HG02885 (cell line): Measurements from ENCODE around the gene CIAO3.
"Not testable (repeated sequence)": the region's sequence is repeated elsewhere in the genome, so short reads cannot be mapped to it uniquely, and the experiment has no call there.

Experiments
- ATAC-seq: cut with Tn5 transposase; IDR thresholded peaks from one replicate; pipeline ENCODE4 v1.9.1; 2021; ENCODE audit warnings: mild to moderate bottlenecking; ENCODE audit not compliant: unreplicated experiment, poor library complexity

The CIAO3 gene

DNA sequence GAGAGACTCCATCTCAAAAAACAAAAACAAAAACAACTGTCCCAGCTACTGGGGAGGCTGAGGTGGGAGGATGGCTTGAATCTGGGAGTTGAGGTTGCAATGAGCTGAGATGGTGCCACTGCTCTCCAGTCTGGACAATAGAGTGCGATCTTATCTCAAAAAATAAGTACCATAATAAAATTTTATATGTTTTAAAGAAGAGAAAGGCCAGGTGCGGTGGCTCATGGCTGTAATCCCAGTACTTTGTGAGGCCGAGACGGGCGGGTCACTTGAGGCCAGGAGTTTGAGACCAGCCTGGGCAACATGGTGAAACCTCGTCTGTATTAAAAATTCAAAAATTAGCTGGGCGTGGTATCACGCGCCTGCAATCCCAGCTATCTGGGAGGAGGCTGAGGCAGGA is 36.0 kb upstream of the CIAO3 start:
- no peak for ATAC-seq

DNA sequence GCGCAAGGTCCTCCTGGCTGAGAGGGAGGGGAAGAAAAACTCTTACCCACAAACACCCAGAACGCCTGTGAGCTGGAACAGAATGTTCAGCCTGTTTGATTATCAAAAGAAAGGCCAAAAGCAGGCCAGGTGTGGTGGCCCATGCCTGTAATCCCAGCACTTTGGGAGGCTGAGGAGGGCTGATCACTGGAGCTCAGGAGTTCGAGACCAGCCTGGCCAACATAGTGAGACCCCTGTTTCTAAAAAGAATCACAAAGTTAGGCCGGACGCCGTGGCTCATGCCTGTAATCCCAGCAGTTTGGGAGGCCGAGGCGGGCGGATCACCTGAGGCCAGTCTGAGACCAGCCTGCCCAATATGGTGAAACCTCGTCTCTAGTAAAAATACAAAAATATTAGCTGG is 35.5 kb upstream of the CIAO3 start:
- ATAC-seq, result not testable (repeated sequence)

- no peak for ATAC-seq
Observed at GRCh38 chr16:775236-775796, 34.5 kb upstream of the CIAO3 start.

- ATAC-seq, result no peak
Observed at GRCh38 chr16:774086-775001, 33.5 kb upstream of the CIAO3 start.

DNA sequence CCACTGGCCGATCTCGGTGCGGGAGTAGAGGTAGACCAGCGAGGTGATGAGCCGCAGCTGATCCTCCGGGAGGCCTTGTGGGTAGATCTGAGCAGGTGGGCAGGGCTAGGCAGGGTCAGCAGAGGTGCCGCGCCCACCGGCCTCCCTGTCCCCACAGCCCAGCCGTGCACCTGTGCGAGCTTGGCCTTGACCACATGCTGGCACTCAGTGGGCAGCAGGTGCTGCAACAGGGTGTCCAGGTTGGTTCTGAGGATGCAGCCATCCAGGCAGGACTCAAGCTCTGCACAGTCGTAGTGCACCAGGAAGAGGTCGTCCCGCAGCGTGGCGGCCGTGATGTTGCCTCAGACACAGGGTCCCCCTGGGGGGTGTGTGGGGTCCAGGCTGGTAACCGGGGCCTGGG is 32.2 kb upstream of the CIAO3 start:
- ATAC-seq, result no peak

- no peak for ATAC-seq
Observed at GRCh38 chr16:770411-770810, 29.6 kb upstream of the CIAO3 start.

- ATAC-seq, result no peak
Observed at GRCh38 chr16:769934-770333, 29.1 kb upstream of the CIAO3 start.

- ATAC-seq, result no peak
Observed at GRCh38 chr16:769184-769784, 28.5 kb upstream of the CIAO3 start.

GRCh38 chr16:768428-768827 is 27.6 kb upstream of the CIAO3 start:
- no peak for ATAC-seq

GRCh38 chr16:767743-768235 is 27.0 kb upstream of the CIAO3 start:
- no peak for ATAC-seq

DNA sequence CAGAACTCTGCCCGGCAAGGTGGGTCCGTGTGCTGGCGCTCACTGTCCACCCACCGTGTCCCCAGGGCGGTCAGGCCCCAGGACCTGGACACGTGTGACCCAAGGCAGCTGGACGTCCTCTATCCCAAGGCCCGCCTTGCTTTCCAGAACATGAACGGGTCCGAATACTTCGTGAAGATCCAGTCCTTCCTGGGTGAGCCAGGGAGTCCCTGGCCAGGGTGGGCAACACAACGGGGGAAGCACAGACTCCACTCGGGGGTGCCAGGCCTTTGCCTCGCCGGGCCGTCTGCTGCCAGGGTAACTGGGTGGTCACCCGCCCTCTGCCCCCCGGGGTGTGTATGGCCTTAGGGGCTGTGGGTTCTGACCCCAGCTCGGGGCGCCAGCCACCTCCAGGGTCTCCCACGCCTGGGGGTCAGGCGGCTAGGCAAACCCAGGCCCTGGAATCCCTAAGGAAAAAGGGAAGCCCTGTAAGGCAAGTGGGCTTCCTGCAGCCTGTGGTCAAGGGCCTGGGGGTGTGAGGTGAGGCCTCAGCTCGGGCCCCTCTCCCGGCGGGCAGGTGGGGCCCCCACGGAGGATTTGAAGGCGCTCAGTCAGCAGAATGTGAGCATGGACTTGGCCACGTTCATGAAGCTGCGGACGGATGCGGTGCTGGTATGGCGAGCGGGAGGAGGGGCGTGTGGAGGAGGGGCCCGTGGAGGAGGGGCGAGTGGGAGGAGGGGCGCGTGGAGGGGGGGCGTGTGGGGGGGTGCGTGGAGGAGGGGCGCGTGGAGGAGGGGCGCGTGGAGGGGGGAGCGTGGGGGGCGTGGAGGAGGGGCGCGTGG is 26.2 kb upstream of the CIAO3 start:
- no peak for ATAC-seq

DNA sequence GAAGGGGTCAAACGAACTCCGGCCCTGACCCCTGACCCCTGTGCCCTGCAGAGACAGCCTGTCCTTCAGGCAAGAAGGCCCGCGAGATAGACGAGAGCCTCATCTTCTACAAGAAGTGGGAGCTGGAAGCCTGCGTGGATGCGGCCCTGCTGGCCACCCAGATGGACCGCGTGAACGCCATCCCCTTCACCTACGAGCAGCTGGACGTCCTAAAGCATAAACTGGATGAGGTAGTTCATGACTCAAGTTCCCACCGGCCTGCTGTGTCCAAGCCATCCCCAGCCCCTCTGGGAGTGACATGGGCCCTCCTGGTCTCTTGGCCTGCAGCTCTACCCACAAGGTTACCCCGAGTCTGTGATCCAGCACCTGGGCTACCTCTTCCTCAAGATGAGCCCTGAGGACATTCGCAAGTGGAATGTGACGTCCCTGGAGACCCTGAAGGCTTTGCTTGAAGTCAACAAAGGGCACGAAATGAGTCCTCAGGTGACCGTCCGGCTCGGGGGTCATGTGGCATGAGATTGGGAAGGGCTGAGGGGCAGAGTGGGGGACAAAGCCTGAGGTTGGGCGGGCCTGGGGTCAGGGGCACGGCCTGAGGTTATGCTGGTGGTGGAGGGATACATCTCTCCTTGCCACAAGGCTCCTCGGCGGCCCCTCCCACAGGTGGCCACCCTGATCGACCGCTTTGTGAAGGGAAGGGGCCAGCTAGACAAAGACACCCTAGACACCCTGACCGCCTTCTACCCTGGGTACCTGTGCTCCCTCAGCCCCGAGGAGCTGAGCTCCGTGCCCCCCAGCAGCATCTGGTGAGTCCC is 25.4 kb upstream of the CIAO3 start:
- no peak for ATAC-seq

DNA sequence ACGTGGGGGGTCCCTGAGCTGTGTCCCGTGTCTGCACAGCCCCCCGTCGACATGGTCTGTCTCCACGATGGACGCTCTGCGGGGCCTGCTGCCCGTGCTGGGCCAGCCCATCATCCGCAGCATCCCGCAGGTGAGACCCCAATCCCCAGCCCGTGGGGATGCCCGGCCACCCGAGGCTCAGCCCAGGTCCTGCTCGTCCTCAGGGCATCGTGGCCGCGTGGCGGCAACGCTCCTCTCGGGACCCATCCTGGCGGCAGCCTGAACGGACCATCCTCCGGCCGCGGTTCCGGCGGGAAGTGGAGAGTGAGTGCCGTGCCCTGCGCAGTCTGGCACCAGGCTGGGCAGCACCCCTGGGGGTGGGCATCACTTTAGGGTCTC is 24.7 kb upstream of the CIAO3 start:
- no peak for ATAC-seq

DNA sequence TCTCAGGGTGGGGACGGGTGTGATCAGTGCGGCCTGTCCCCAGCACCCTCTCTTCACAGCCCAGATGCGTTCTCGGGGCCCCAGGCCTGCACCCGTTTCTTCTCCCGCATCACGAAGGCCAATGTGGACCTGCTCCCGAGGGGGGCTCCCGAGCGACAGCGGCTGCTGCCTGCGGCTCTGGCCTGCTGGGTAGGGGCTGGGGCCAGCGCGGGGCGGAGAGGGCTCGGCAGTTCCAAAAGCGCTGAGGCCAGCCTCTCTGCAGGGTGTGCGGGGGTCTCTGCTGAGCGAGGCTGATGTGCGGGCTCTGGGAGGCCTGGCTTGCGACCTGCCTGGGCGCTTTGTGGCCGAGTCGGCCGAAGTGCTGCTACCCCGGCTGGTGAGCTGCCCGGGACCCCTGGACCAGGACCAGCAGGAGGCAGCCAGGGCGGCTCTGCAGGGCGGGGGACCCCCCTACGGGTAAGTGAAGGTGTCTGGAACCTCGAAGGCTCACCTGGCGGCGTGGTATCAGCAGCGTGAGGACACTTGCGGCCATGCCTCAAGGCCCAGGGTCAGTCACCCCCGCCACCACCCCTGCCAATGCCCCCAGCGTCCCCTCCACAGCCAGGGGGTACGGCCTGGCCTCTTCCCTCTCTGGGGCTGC is 24.2 kb upstream of the CIAO3 start:
- ATAC-seq, result no peak

DNA sequence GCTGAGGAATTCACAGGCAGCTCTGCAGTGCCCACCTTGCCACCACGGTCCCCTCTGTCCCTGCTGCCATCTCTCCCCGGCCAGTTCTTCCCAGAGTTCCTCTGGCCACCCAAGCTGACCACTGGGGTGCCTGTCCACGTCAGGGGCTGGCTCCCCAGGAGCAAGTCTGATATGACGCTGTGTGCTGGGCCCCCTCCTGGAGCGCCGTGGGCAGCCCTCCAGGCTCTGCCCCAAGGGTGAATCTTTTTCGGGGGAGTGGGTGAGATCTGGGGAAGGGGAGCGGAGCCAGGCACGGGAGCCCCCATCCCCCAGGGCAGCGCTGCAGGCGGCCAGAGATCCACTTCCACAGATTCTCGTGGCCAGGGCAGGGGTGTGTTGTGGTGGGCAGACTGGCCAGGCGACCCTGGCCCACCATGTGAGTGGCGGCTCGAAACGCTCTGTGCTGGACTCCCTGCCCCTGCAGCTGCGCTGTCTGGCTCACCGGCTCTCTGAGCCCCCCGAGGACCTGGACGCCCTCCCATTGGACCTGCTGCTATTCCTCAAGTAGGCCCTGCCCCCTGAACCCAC is 23.5 kb upstream of the CIAO3 start:
- ATAC-seq, result no peak

GRCh38 chr16:763369-764183 is 22.8 kb upstream of the CIAO3 start:
- no peak for ATAC-seq

DNA sequence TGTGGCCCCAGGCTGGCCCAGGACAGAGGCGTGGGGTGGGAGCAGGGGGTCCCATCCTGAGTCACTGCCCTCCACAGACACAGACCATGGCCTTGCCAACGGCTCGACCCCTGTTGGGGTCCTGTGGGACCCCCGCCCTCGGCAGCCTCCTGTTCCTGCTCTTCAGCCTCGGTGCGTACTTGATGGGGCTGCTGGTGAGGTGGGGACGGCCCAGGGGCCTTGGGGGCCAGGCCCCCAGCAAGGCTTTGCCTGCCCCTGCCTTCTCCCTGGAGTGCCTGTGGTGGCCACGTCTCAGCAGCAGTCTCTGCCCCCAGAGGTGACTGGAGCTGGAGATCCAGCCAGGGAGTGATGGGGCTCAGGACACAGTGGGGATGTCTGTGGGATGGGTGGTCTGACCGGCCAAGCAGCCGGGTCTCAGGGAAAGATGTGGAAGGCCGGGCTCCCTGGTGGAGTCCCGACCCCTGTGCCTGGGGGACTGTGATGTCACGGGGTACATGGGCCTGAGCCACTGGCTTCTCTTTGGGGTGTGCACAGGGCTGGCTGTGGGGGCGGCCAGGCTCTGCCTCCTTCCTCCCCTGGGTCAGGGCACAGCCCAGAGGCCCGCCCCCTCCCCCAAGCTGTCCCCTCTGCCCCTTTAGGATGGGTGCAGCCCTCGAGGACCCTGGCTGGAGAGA is 21.9 kb upstream of the CIAO3 start:
- ATAC-seq, result no peak
